GOT3 (cell line): ENCODE measurements around the gene TNFAIP3.
"Not testable (repeated sequence)": the region's sequence is repeated elsewhere in the genome, so short reads cannot be mapped to it uniquely, and the experiment has no call there.

ENCODE experiments used
- DNase-seq: peaks from one replicate; lab custom pipeline; 2025; ENCODE audit warnings: mixed read lengths; lab: John Stamatoyannopoulos, UW

The TNFAIP3 gene

GRCh38 chr6:137844773-137845172, 22.3 kb upstream of the TNFAIP3 start:
- DNase-seq: not testable (repeated sequence)

- DNase-seq: no peak
Measured at GRCh38 chr6:137845460-137845859, 21.6 kb upstream of the TNFAIP3 start.

- no peak for DNase-seq
Measured at GRCh38 chr6:137846274-137846673, 20.8 kb upstream of the TNFAIP3 start.

GRCh38 chr6:137846772-137847313, 20.2 kb upstream of the TNFAIP3 start:
- no peak for DNase-seq

GRCh38 chr6:137847748-137848147, 19.3 kb upstream of the TNFAIP3 start:
- DNase-seq: no peak

GRCh38 chr6:137848672-137849071, 18.4 kb upstream of the TNFAIP3 start:
- no peak for DNase-seq

- DNase-seq: no peak
Measured at GRCh38 chr6:137849181-137849980, 17.7 kb upstream of the TNFAIP3 start.

GRCh38 chr6:137849981-137850714, 16.9 kb upstream of the TNFAIP3 start:
- DNase-seq: no peak

GRCh38 chr6:137850816-137851602, 16.1 kb upstream of the TNFAIP3 start:
- DNase-seq: no peak

GRCh38 chr6:137851669-137852068, 15.4 kb upstream of the TNFAIP3 start:
- DNase-seq: no peak

GRCh38 chr6:137852346-137852745, 14.7 kb upstream of the TNFAIP3 start:
- DNase-seq: no peak

- no peak for DNase-seq
Measured at GRCh38 chr6:137852811-137853210, 14.2 kb upstream of the TNFAIP3 start.

GRCh38 chr6:137853569-137854213, 13.4 kb upstream of the TNFAIP3 start:
- no peak for DNase-seq

- no peak for DNase-seq
Measured at GRCh38 chr6:137856138-137856898, 10.7 kb upstream of the TNFAIP3 start.

GRCh38 chr6:137859025-137859424, 8.0 kb upstream of the TNFAIP3 start:
- DNase-seq: no peak

GRCh38 chr6:137860394-137861005, 6.6 kb upstream of the TNFAIP3 start:
- no peak for DNase-seq

GRCh38 chr6:137861550-137862337, 5.3 kb upstream of the TNFAIP3 start:
- no peak for DNase-seq

GRCh38 chr6:137862419-137863090, 4.5 kb upstream of the TNFAIP3 start:
- no peak for DNase-seq
